ENCODE results near the gene HOXD3. TPM values are rescaled to one million over a fixed set of nuclear protein-coding genes. Genes with fewer than 3 reads are reported as not detected.

Gene HOXD3
- total RNA-seq, 3 donors from 2014 or later (not counting 1 experiment from before 2014, with no cell fraction given), result not detected

DNA sequence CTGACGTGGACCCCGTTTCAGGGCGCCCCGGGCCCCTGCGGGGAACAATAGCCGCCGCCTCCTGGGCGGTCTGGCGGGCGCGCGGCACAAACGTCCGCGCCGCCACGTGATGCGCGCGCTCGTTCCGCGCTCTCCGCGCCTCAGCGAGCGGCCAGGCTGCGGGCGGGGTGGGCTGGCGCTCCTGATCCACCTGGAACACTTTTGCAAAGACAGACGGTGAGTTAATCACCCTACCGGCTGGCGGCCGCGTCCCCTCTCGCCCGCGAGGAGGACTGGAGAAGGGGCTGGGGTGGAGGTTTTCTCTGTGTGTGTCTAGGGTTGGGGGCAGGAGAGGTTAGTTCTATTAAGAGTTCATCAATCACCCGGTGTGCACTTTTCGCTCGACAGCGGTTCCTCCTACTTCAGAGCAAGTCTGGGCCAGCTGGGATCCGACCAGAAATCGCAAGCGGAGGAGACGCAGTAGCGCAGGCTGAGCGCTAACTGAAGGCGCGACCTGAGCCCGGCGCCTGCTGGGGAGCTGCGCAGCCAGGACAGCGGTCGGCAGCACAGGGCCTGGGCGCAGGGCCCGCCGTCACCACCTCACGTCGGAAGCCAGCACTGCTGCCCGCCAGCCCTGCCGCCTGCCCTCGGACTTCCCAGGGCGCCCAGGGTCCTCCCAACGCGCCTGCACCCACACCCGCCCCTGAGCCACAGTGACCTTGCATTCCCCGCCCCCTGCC, 21.1 kb downstream of the HOXD3 start:
- Mint-ChIP-seq H3K9me3 (no peaks in the 10 kb centered on the region), H3K4me3 (no peak overlapping the region), H3K27ac (no peak overlapping the region), H3K4me1 (no peaks in the 10 kb centered on the region), H3K36me3 (peaks cover 8% of the 10 kb centered on the region), H3K27me3 (ENCODE audit: low read depth in 2 of 2) (peaks cover 63 to 74% of the 10 kb centered on the region in 2 donors)
- no peak for ATAC-seq
- Histone ChIP-seq H3K27me3 (ENCODE audit: control insufficient read depth, insufficient read depth, low read length) (peaks cover 57% of the 10 kb centered on the region), H3K4me3 (ENCODE audit: low read length) (no peak overlapping the region), H3K9me3 (ENCODE audit: control insufficient read depth, insufficient read depth, low read length) (no peaks in the 10 kb centered on the region), H3K36me3 (ENCODE audit: control insufficient read depth, insufficient read depth, low read length) (no peaks in the 10 kb centered on the region), H3K4me1 (ENCODE audit: control insufficient read depth, insufficient read depth, low read length) (no peaks in the 10 kb centered on the region), H3K27ac (ENCODE audit: low read length) (no peak overlapping the region)
- TF ChIP-seq, protein P1, sequence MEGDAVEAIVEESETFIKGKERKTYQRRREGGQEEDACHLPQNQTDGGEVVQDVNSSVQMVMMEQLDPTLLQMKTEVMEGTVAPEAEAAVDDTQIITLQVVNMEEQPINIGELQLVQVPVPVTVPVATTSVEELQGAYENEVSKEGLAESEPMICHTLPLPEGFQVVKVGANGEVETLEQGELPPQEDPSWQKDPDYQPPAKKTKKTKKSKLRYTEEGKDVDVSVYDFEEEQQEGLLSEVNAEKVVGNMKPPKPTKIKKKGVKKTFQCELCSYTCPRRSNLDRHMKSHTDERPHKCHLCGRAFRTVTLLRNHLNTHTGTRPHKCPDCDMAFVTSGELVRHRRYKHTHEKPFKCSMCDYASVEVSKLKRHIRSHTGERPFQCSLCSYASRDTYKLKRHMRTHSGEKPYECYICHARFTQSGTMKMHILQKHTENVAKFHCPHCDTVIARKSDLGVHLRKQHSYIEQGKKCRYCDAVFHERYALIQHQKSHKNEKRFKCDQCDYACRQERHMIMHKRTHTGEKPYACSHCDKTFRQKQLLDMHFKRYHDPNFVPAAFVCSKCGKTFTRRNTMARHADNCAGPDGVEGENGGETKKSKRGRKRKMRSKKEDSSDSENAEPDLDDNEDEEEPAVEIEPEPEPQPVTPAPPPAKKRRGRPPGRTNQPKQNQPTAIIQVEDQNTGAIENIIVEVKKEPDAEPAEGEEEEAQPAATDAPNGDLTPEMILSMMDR (IDR thresholded peaks at IDR 0.05), result no peak
- intact Hi-C loops (cut with micrococcal nuclease), result no loop called here
- 3% methylated on average over 68 of the region's 68 CpGs for WGBS (ENCODE audit: insufficient coverage)
- DNase-seq, result no peak

DNA sequence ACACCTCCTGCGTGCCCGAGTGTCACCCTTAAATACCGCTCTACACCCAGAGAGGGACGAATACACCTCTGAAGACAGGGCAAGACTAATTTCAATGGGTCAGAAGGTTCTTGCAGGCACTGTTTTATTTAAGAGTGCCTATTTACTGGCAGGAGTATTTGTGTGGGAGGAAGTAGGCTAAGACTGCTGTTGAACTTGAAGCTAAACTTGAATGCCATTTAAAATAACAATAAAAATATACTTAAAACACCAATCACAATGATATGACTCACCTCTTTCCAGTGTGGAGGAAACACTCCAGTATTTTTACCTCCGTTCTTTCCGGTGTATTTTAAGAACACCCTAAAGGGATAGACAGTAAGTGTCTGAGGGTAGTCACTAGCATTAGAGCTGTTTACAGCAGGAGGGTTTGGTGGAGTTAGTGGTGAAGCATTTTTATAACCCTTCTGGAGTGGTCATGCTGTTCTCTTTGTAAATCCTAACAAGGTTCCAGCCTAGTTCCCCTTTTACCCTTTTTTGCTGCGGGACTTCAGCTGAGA, 21.7 kb downstream of the HOXD3 start:
- Mint-ChIP-seq H3K27me3 (ENCODE audit: low read depth in 2 of 2) (peaks cover 62 to 69% of the 10 kb centered on the region in 2 donors), H3K27ac (no peak overlapping the region), H3K4me1 (no peaks in the 10 kb centered on the region), H3K36me3 (peaks cover 8% of the 10 kb centered on the region), H3K4me3 (no peak overlapping the region), H3K9me3 (no peaks in the 10 kb centered on the region)
- Histone ChIP-seq H3K4me3 (ENCODE audit: low read length) (no peak overlapping the region), H3K4me1 (ENCODE audit: control insufficient read depth, insufficient read depth, low read length) (no peaks in the 10 kb centered on the region), H3K27me3 (ENCODE audit: control insufficient read depth, insufficient read depth, low read length) (peaks cover 54% of the 10 kb centered on the region), H3K36me3 (ENCODE audit: control insufficient read depth, insufficient read depth, low read length) (no peaks in the 10 kb centered on the region), H3K27ac (ENCODE audit: low read length) (no peak overlapping the region), H3K9me3 (ENCODE audit: control insufficient read depth, insufficient read depth, low read length) (no peaks in the 10 kb centered on the region)
- DNase-seq (no peak), ATAC-seq (no peak)
- intact Hi-C loops (cut with micrococcal nuclease), result no loop called here
- 13% methylated on average over 6 of the region's 7 CpGs for WGBS (ENCODE audit: insufficient coverage)
- TF ChIP-seq, protein P1 (IDR thresholded peaks at IDR 0.05), result no peak

DNA sequence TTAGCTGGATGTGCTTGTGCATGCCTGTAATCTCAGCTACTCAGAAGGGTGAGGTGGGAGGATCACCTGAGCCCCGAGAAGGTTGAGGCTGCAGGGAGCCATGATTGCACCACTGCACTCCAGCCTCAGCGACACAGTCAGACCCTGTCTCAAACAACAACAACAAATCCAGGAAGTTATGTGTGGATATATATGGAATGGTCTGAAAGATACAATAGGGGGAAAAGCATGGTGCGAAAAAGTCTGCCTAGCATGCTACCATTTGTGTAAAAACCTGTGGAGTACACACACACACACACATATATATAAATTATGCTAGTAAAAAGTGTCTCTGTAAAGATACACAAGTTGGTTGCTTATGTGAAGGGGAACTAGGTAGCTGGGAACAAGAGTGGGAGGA, 24.4 kb downstream of the HOXD3 start:
- Histone ChIP-seq H3K4me3 (ENCODE audit: low read length) (no peak overlapping the region), H3K4me1 (ENCODE audit: control insufficient read depth, insufficient read depth, low read length) (no peaks in the 10 kb centered on the region), H3K36me3 (ENCODE audit: control insufficient read depth, insufficient read depth, low read length) (no peaks in the 10 kb centered on the region), H3K9me3 (ENCODE audit: control insufficient read depth, insufficient read depth, low read length) (no peaks in the 10 kb centered on the region), H3K27ac (ENCODE audit: low read length) (no peak overlapping the region), H3K27me3 (ENCODE audit: control insufficient read depth, insufficient read depth, low read length) (peaks cover 33% of the 10 kb centered on the region)
- WGBS (ENCODE audit: insufficient coverage), result no CpG with 5 or more reads among the region's 3 CpGs
- DNase-seq (no peak), ATAC-seq (no peak)
- Mint-ChIP-seq H3K4me1 (no peaks in the 10 kb centered on the region), H3K36me3 (peaks cover 16% of the 10 kb centered on the region), H3K27me3 (ENCODE audit: low read depth in 2 of 2) (peaks cover 52 to 63% of the 10 kb centered on the region in 2 donors), H3K9me3 (no peaks in the 10 kb centered on the region), H3K27ac (no peak overlapping the region), H3K4me3 (no peak overlapping the region)
- TF ChIP-seq, protein P1 (IDR thresholded peaks at IDR 0.05), result no peak
- intact Hi-C loops (cut with micrococcal nuclease), result no loop called here
